ENCODE data around the gene P2RX4. TPM values are rescaled to one million over a fixed set of nuclear protein-coding genes. Genes with fewer than 3 reads are reported as not detected.

P2RX4 gene
- total and polyA plus RNA-seq, 12 donors, result 13.3 to 114 (median 34.4) TPM

DNA sequence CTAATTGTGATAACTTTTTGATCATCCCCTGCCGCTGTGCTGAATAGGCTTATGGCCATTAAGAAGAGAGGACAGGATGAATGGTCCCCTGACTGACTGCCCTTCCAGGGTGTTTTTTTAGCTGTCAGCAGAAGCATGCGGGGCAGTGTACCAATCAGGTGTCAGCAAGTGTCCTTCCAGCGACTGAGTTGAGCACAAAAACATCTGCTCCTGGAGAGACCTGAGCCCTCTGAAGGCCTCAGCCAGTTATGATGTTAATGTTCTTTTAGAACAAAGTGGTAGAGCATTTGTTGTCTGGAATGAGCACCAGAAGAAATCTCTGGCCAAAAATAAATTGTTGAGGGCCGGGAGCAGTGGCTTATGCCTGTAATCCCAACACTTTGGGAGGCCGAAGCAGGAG is 39.8 kb upstream of the P2RX4 start:
- WGBS, 4 donors, result 83 to 87% (median 85%) methylated on average over 5 of the region's 5 CpGs
- Histone ChIP-seq H3K4me3 (no peak overlapping the region), H3K27me3 (no peaks in the 10 kb centered on the region), H3K27ac (no peak overlapping the region), H3K4me1 (replicated peaks in 1 of 2) (peaks cover 11% of the 10 kb centered on the region in 2 donors), H3K9me3 (replicated peaks in 1 of 3) (no peaks in the 10 kb centered on the region), H3K36me3 (replicated peaks in 1 of 2) (peaks cover 0 to 8% of the 10 kb centered on the region in 2 donors)
- TF ChIP-seq POLR2A (IDR thresholded peaks at IDR 0.05) (no peak), CTCF (IDR thresholded peaks at IDR 0.05) (no peak)
- no peak for DNase-seq
- intact Hi-C loops (cut with DNase I), result no loop called here

DNA sequence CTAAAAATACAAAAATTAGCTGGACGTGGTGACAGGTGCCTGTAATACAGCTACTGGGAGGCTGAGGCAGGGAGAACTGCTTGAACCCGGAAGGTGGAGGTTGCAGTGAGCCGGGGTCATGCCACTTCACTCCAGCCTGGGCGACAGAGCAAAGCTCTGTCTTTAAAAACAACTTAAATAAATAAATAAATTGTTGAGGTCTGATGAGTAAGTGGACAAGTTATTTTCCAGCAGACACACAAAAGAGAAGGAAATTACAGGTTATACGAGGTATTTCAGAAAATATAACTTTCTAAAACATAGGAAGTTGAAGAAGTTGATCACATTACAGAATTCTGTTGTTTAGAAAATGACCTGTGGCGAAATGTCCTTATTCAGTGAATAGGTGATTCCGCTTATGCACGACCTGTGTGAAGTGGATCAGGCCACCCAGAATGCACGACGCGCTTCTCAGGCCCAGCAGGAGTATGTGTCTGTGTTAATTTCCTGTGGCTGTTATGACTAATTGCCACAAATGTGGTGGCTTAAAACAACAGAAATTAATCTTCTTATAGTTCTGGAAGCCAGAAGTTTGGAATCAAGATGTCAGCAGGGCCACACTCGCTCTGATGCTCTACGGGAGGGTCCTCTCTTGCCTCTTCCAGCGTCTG is 39.2 kb upstream of the P2RX4 start:
- H3K36me3 ChIP-seq (replicated peaks in 1 of 2), result peaks cover 0 to 2% of the 10 kb centered on the region in 2 donors
- H3K4me1 ChIP-seq (replicated peaks in 1 of 2), result peaks cover 14% of the 10 kb centered on the region in 2 donors
- H3K27ac ChIP-seq, result no peak overlapping the region
- 79 to 92% (median 89%) methylated on average over 14 of the region's 14 CpGs for WGBS, 4 donors
- no peaks in the 10 kb centered on the region for H3K9me3 ChIP-seq (replicated peaks in 1 of 3)
- H3K4me3 ChIP-seq, result no peak overlapping the region
- TF ChIP-seq POLR2A (IDR thresholded peaks at IDR 0.05), result no peak
- TF ChIP-seq CTCF (IDR thresholded peaks at IDR 0.05), result no peak
- H3K27me3 ChIP-seq, result no peaks in the 10 kb centered on the region
- no peak for DNase-seq
- intact Hi-C loops (cut with DNase I), result no loop called here

DNA sequence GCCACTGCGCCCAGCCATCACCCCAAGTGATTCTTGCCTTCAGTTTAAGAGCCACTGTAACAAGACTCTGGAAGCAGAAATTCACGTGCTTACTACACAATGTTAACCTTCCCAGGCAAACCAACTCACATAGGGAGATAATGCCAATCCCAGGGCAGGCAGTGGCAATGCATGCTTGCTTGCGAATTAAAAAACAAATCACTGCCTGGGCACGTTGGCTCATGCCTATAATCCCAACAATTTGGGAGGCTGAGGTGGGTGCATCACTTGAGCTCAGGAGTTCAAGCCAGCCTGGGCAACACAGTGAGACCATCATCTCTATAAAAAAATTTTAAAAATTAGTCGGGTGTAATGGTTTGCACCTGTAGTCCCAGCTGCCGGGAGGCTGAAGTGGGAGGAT is 37.8 kb upstream of the P2RX4 start:
- no peaks in the 10 kb centered on the region for H3K36me3 ChIP-seq (replicated peaks in 1 of 2)
- DNase-seq, result no peak
- no peaks in the 10 kb centered on the region for H3K9me3 ChIP-seq (replicated peaks in 1 of 3)
- no peak overlapping the region for H3K4me3 ChIP-seq
- peaks cover 14% of the 10 kb centered on the region in 2 donors for H3K4me1 ChIP-seq (replicated peaks in 1 of 2)
- H3K27ac ChIP-seq, result no peak overlapping the region
- intact Hi-C loops (cut with DNase I), result no loop called here
- H3K27me3 ChIP-seq, result no peaks in the 10 kb centered on the region
- TF ChIP-seq POLR2A (IDR thresholded peaks at IDR 0.05) (no peak), CTCF (IDR thresholded peaks at IDR 0.05) (no peak)
- 94 to 98% (median 97%) methylated on average over 5 to 6 of the region's 6 CpGs for WGBS, 4 donors

GRCh38 chr12:121175383-121176119 is 34.4 kb upstream of the P2RX4 start:
- TF ChIP-seq POLR2A (IDR thresholded peaks at IDR 0.05) (no peak), CTCF (IDR thresholded peaks at IDR 0.05) (no peak)
- no peaks in the 10 kb centered on the region for H3K27me3 ChIP-seq
- intact Hi-C loops (cut with DNase I), result no loop called here
- 38 to 51% (median 47%) methylated on average over 16 of the region's 16 CpGs for WGBS, 4 donors
- no peak overlapping the region for H3K4me3 ChIP-seq
- H3K4me1 ChIP-seq (replicated peaks in 1 of 2), result peaks cover 14% of the 10 kb centered on the region in 2 donors
- H3K36me3 ChIP-seq (replicated peaks in 1 of 2), result no peaks in the 10 kb centered on the region
- H3K27ac ChIP-seq, result peak overlapping the region in 3 of 5 donors; percentile 30 to 75 (median 42)
- H3K9me3 ChIP-seq (replicated peaks in 1 of 3), result no peaks in the 10 kb centered on the region
- peak; percentile 34 to 69 (median 56) for DNase-seq

All from adrenal gland (tissue), 12 donors.